ENCODE measurements around the gene PSMC5. TPM values are rescaled to one million over a fixed set of nuclear protein-coding genes. Genes with fewer than 3 reads are reported as not detected.

Gene PSMC5
- 50.5 and 127 TPM in 2 replicates for total RNA-seq

DNA sequence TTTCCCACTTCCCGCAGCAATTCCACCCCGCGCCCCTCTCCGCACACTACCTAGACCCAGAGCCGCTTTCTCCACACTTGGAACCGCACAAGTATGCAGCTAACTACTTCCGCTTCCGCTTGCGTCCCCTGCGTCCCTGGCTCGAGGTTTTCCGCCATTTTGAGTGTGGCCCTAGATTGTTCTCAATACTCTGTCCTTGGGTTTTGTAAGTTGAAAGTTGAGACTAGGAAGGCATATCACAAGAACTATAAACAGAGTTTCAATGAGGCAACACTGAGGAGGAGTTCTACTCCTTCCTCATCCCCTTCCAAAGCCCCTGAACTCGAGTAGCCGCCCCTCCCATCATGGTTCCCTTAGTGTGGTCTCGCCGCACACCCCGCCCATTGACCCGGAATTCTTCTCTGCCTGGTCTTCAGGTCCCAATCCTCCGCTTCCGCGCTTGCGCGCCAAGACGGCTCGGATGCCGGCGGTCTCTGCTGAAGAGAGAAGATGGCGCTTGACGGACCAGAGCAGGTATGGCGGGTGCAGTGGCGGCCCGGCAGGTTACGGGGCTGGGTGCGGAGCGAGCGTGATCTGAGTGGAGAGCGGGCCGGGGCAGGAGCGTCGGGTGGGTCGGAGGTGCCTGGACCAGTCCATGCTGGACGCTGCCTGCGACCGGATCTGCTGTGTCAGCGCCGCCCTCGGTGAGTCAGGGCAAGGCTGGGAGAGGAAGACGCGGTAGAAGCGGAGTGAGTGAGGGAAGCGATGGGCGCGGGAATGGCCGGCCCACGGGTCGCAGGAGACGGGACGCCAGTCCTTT, at the start of gene PSMC5, which contains the start of gene FTSJ3:
PSMC5 (plus strand) TSS at position 430 of the 799 bp plus-strand sequence; CDS start at position 490, 60 bp downstream.
FTSJ3 (minus strand) TSS at position 662 of the 799 bp plus-strand sequence. CDS start 761 bp downstream, outside the sequence.

DNA sequence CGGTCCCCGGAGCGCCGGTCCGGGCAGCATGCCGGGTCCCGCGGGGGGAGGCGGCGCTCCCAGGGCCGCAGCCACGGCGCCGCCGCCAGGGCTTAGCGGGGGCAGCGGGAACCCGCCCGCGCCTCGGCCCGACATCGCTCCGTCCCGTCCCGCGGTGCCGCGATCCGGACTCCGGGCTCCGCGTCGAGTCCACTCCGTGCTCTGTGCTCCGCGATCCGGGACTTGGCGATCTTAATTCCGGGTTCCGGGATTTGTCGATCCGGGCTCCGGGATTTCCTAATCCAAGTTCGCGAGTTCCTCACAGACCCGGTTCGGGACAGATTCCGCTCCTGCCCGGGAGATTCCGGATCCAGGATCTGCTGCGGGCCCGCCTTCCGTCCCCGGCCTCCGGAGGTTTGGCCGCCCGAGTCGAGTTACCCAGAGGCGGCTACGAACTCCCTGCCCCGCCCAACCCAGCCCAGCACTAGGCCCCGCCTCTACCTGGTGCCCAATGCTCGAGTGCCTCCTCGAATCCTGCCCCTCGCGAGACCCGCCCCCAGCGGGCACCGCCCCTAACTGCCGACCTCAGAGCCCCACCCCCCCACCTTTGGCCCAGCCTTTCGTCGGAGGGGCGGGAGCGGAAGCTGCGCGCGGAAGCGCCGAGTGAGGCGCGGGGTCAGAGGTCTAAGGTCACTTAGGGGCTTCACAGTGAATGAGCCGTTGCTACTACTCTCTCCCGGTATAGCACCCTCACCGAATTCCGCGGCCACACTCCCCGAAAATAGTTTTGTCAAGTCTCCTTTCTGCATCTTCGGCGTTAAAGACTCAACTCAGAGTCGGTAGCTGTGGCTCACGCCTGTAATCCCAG, 15.5 kb downstream of the PSMC5 start, which contains the start of gene SMARCD2:
SMARCD2 (minus strand) TSS at position 146 of the 847 bp plus-strand sequence; CDS start at position 135, 11 bp downstream.

DNA sequence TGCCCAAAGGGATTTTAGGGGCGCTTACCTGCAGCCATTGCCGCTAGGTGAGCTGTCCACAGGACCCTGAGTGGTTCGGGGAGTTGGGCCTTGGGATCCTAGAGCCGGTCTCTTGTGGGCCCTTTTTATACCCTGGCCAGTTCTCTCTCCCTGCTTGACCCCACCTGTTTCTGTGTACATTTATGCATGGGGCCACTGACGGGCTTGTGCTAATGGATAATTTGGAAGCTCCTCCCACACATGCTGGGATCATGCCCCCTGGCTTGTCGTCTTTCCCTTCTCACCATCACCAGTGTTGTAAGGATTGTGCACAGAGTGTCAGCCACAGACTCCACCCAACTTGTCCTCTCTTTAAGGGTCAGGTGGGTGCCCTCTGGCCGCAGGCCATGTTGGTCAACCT, 46.3 kb downstream of the PSMC5 start, which contains the start of gene CSH2:
CSH2 (minus strand) TSS at position 101 of the 400 bp plus-strand sequence; CDS start at position 38, 63 bp downstream.

Other genes starting within 250 kb of the PSMC5 start
- gene TACO1, start 226.5 kb upstream of the PSMC5 start, total RNA-seq, result 13.0 and 31.1 TPM in 2 replicates
- 23.4 and 33.7 TPM in 2 replicates for gene MAP3K3, start 205.0 kb upstream of the PSMC5 start, total RNA-seq
- 6.1 and 6.2 TPM in 2 replicates for gene LIMD2, start 127.3 kb upstream of the PSMC5 start, total RNA-seq
- 14.4 and 15.1 TPM in 2 replicates for gene STRADA, start 85.6 kb upstream of the PSMC5 start, total RNA-seq
- gene CCDC47, start 53.8 kb upstream of the PSMC5 start, total RNA-seq, result 87.7 and 112 TPM in 2 replicates
- gene DDX42, start 53.3 kb upstream of the PSMC5 start, total RNA-seq, result 56.9 and 70.9 TPM in 2 replicates
- gene FTSJ3, start 232 bp downstream of the PSMC5 start, total RNA-seq, result 116 and 168 TPM in 2 replicates
- gene SMARCD2, start 15.3 kb downstream of the PSMC5 start, total RNA-seq, result 58.3 and 83.8 TPM in 2 replicates
- not detected in 2 replicates for gene CSH2, start 46.2 kb downstream of the PSMC5 start, total RNA-seq
- gene GH2, start 54.5 kb downstream of the PSMC5 start, total RNA-seq, result not detected in 2 replicates
- not detected in 2 replicates for gene CSH1, start 69.1 kb downstream of the PSMC5 start, total RNA-seq
- not detected in 2 replicates for gene CSHL1, start 83.8 kb downstream of the PSMC5 start, total RNA-seq
- gene GH1, start 91.4 kb downstream of the PSMC5 start, total RNA-seq, result not detected in 2 replicates
- 1.1 and 5.4 TPM in 2 replicates for gene CD79B, start 104.9 kb downstream of the PSMC5 start, total RNA-seq
- under 0.01 TPM in 1 of 2 replicates, not detected in the other for gene SCN4A, start 145.5 kb downstream of the PSMC5 start, total RNA-seq
- 0.38 and 0.85 TPM in 2 replicates for gene PRR29, start 170.9 kb downstream of the PSMC5 start, total RNA-seq
- 22.4 and 27.9 TPM in 2 replicates for gene ICAM2, start 193.2 kb downstream of the PSMC5 start, total RNA-seq